GM19397 (cell line): ENCODE results near the gene RHBDF2.
A peak's percentile ranks its signal among the peaks of the same experiment; 100 is the strongest.

Experiments used
- ATAC-seq: cut with Tn5 transposase; IDR thresholded peaks from one replicate; pipeline ENCODE4 v1.9.1; 2021; ENCODE audit warnings: mild to moderate bottlenecking, moderate library complexity; ENCODE audit not compliant: unreplicated experiment

The RHBDF2 gene

GRCh38 chr17:76502341-76503211, 1.4 kb upstream of the RHBDF2 start:
- no peak for ATAC-seq

GRCh38 chr17:76501827-76502307, 644 bp upstream of the RHBDF2 start:
- no peak for ATAC-seq

GRCh38 chr17:76500747-76501017, 541 bp downstream of the RHBDF2 start:
- ATAC-seq = no peak

- ATAC-seq = no peak
These were observed 1.0 kb downstream of the RHBDF2 start for GRCh38 chr17:76500074-76500746.

GRCh38 chr17:76499267-76499667, 2.0 kb downstream of the RHBDF2 start:
- ATAC-seq = no peak

- ATAC-seq = no peak
These were observed 2.4 kb downstream of the RHBDF2 start for GRCh38 chr17:76498876-76499251.

- no peak for ATAC-seq
These were observed 3.0 kb downstream of the RHBDF2 start for GRCh38 chr17:76497979-76498875.

- ATAC-seq = no peak
These were observed 3.6 kb downstream of the RHBDF2 start for GRCh38 chr17:76497699-76497978.

GRCh38 chr17:76496464-76496863, 4.8 kb downstream of the RHBDF2 start:
- no peak for ATAC-seq

GRCh38 chr17:76495663-76496400, 5.4 kb downstream of the RHBDF2 start:
- no peak for ATAC-seq

- no peak for ATAC-seq
These were observed 7.6 kb downstream of the RHBDF2 start for GRCh38 chr17:76493505-76494167.

GRCh38 chr17:76492989-76493501, 8.2 kb downstream of the RHBDF2 start:
- peak; percentile 37 for ATAC-seq

GRCh38 chr17:76492123-76492988, 8.9 kb downstream of the RHBDF2 start:
- peak; percentile 38 for ATAC-seq

- peak; percentile 10 for ATAC-seq
These were observed 9.7 kb downstream of the RHBDF2 start for GRCh38 chr17:76491271-76492122.

GRCh38 chr17:76490112-76490710, 11.0 kb downstream of the RHBDF2 start:
- no peak for ATAC-seq

GRCh38 chr17:76487451-76488192, 13.6 kb downstream of the RHBDF2 start:
- no peak for ATAC-seq

- ATAC-seq = no peak
These were observed 15.7 kb downstream of the RHBDF2 start for GRCh38 chr17:76485569-76485968.
